CD4-positive, alpha-beta T cell treated with Interleukin-15 for 1 hour (primary cell): ENCODE data around the gene FNIP1.
"Not testable (repeated sequence)": the region's sequence is repeated elsewhere in the genome, so short reads cannot be mapped to it uniquely, and the experiment has no call there.

Source experiments
- DNase-seq: peaks from one replicate; pipeline ENCODE4 v3.0.0-alpha.2; 2020

Gene FNIP1

GRCh38 chr5:131684051-131684450, 112.8 kb downstream of the FNIP1 start:
- DNase-seq = no peak

- no peak for DNase-seq
These were observed 114.0 kb downstream of the FNIP1 start for GRCh38 chr5:131682826-131683225.

- no peak for DNase-seq
These were observed 114.6 kb downstream of the FNIP1 start for GRCh38 chr5:131682175-131682574.

GRCh38 chr5:131679911-131680310, 116.9 kb downstream of the FNIP1 start:
- no peak for DNase-seq

- DNase-seq = not testable (repeated sequence)
These were observed 118.5 kb downstream of the FNIP1 start for GRCh38 chr5:131678273-131678672.

GRCh38 chr5:131677115-131677514, 119.7 kb downstream of the FNIP1 start:
- no peak for DNase-seq

GRCh38 chr5:131672776-131673175, 124.0 kb downstream of the FNIP1 start:
- DNase-seq = no peak

- DNase-seq = no peak
These were observed 124.7 kb downstream of the FNIP1 start for GRCh38 chr5:131671994-131672655.

GRCh38 chr5:131671409-131671808, 125.4 kb downstream of the FNIP1 start:
- DNase-seq = no peak

- no peak for DNase-seq
These were observed 131.9 kb downstream of the FNIP1 start for GRCh38 chr5:131664929-131665328.

- DNase-seq = no peak
These were observed 134.9 kb downstream of the FNIP1 start for GRCh38 chr5:131661933-131662332.

GRCh38 chr5:131659841-131660240, 137.0 kb downstream of the FNIP1 start:
- DNase-seq = no peak

GRCh38 chr5:131659290-131659689, 137.5 kb downstream of the FNIP1 start:
- no peak for DNase-seq

GRCh38 chr5:131654776-131655175, 142.0 kb downstream of the FNIP1 start:
- no peak for DNase-seq

GRCh38 chr5:131654309-131654708, 142.5 kb downstream of the FNIP1 start:
- DNase-seq = no peak

- no peak for DNase-seq
These were observed 147.7 kb downstream of the FNIP1 start for GRCh38 chr5:131649161-131649560.

GRCh38 chr5:131647048-131647769, 149.6 kb downstream of the FNIP1 start:
- peak; percentile 23 for DNase-seq

- no peak for DNase-seq
These were observed 152.0 kb downstream of the FNIP1 start for GRCh38 chr5:131644822-131645221.

GRCh38 chr5:131644370-131644769, 152.4 kb downstream of the FNIP1 start:
- no peak for DNase-seq

GRCh38 chr5:131641494-131641893, 155.3 kb downstream of the FNIP1 start:
- DNase-seq = no peak

- DNase-seq = peak; percentile 67
These were observed 156.6 kb downstream of the FNIP1 start for GRCh38 chr5:131640043-131640856.

GRCh38 chr5:131639148-131639547, 157.7 kb downstream of the FNIP1 start:
- no peak for DNase-seq

GRCh38 chr5:131637694-131638093, 159.1 kb downstream of the FNIP1 start:
- DNase-seq = no peak
